Vagina (tissue), 2 donors: ENCODE results near the gene CLNS1A.
"Not testable (repeated sequence)": the region's sequence is repeated elsewhere in the genome, so short reads cannot be mapped to it uniquely, and the experiment has no call there.

Experiments
- POLR2A ChIP-seq, 2 donors: fragments of 450-650 bp; IDR thresholded peaks; one replicate each; pipeline ENCODE4 v1.6.1; 2017; ENCODE audit warnings: antibody characterized with exemption in 2 of 2, mild to moderate bottlenecking in 2 of 2, moderate library complexity in 2 of 2
- POLR2AphosphoS5 ChIP-seq, 2 donors: sonication (generic); formaldehyde crosslinking; IDR thresholded peaks; one replicate each; pipeline ENCODE4 v1.9.0; 2017; ENCODE audit warnings: antibody characterized with exemption in 2 of 2, mild to moderate bottlenecking in 2 of 2, low read depth in 1 of 2; ENCODE audit not compliant: insufficient read depth in 1 of 2
- TF ChIP-seq, protein P1 (sequence below), 3 experiments: fragments of 450-650 bp in 2 of 3; fragments of 200-600 bp in 1 of 3; sonication (generic) in 1 of 3; IDR thresholded peaks; one replicate each; pipeline ENCODE4 v1.5.1; 2017 to 2019; ENCODE audit warnings: antibody characterized with exemption in 3 of 3, mild to moderate bottlenecking in 2 of 3, moderate library complexity in 2 of 3

GRCh38 chr11:77575428-77575827, 62.2 kb downstream of the CLNS1A start:
- TF ChIP-seq, protein P1, sequence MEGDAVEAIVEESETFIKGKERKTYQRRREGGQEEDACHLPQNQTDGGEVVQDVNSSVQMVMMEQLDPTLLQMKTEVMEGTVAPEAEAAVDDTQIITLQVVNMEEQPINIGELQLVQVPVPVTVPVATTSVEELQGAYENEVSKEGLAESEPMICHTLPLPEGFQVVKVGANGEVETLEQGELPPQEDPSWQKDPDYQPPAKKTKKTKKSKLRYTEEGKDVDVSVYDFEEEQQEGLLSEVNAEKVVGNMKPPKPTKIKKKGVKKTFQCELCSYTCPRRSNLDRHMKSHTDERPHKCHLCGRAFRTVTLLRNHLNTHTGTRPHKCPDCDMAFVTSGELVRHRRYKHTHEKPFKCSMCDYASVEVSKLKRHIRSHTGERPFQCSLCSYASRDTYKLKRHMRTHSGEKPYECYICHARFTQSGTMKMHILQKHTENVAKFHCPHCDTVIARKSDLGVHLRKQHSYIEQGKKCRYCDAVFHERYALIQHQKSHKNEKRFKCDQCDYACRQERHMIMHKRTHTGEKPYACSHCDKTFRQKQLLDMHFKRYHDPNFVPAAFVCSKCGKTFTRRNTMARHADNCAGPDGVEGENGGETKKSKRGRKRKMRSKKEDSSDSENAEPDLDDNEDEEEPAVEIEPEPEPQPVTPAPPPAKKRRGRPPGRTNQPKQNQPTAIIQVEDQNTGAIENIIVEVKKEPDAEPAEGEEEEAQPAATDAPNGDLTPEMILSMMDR (IDR thresholded peaks at IDR 0.05) = not testable (repeated sequence)
- not testable (repeated sequence) for TF ChIP-seq POLR2A (IDR thresholded peaks at IDR 0.05); POLR2AphosphoS5 (IDR thresholded peaks at IDR 0.05; ENCODE audit: insufficient read depth in 1 of 2, low read depth in 1 of 2)
